Ovary (tissue), 3 donors: ENCODE results near the gene KRTAP3-1.

ENCODE experiments used
- EP300 ChIP-seq: sonication (generic); formaldehyde crosslinking; IDR thresholded peaks from one replicate; pipeline ENCODE4 v1.6.1; 2017; ENCODE audit warnings: antibody characterized with exemption
- POLR2A ChIP-seq: fragments of 450-650 bp; IDR thresholded peaks from one replicate; pipeline ENCODE4 v1.6.1; 2017; ENCODE audit warnings: antibody characterized with exemption, mild to moderate bottlenecking, moderate library complexity
- TF ChIP-seq, protein P1 (sequence below), 3 donors: fragments of 450-650 bp in 2 of 3; fragments of 200-600 bp in 1 of 3; IDR thresholded peaks; one replicate each; pipeline versions ENCODE4 v1.5.1 to v1.8.0; 2016 to 2022; ENCODE audit warnings: antibody characterized with exemption in 3 of 3, mild to moderate bottlenecking in 1 of 3
- donor health status: DM: no; HTN: no; CAD: no.

DNA sequence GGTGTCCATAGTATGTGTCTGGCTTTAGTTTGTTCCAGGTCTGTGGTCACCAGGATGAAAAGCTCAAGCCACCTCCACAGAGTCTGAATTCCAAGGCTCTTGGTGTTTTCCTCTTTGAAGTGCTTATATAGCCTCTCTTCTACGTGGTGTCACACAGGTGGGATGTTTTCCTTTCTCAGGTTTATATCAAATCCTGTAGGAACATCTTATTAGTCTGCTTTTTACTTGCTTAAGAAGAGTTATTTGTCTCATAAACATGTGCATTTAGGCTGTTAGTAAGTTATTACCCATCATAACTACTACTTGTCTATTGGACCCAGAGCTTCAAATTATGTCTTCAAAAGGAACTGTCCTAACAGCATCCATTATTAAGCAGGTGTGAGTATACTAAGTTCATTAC lies 42.1 kb downstream of the KRTAP3-1 start, which contains the start of gene KRT39:
- TF ChIP-seq, protein P1, sequence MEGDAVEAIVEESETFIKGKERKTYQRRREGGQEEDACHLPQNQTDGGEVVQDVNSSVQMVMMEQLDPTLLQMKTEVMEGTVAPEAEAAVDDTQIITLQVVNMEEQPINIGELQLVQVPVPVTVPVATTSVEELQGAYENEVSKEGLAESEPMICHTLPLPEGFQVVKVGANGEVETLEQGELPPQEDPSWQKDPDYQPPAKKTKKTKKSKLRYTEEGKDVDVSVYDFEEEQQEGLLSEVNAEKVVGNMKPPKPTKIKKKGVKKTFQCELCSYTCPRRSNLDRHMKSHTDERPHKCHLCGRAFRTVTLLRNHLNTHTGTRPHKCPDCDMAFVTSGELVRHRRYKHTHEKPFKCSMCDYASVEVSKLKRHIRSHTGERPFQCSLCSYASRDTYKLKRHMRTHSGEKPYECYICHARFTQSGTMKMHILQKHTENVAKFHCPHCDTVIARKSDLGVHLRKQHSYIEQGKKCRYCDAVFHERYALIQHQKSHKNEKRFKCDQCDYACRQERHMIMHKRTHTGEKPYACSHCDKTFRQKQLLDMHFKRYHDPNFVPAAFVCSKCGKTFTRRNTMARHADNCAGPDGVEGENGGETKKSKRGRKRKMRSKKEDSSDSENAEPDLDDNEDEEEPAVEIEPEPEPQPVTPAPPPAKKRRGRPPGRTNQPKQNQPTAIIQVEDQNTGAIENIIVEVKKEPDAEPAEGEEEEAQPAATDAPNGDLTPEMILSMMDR (IDR thresholded peaks at IDR 0.05), result no peak
- TF ChIP-seq EP300 (no peak), POLR2A (no peak)
